ENCODE data around the gene CFAP47.

DNA sequence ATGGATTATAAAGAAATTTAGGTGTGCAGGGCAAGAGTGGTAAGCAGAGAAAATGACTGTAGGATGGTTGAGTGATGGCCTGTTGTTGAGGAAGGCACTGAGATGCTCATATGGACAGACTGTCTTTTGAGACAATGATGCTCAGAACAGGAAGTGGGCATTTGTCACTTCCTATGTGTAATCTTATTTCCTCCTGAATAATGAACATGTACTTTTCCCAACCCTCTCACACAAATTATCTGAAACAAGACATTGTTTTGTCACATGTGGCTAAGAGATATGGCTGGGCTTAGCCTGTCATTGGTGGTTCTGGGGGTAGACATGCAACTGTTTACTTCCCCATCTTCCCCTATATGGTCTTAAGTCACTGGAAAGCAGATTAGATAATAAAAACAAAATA lies 240.5 kb downstream of the CFAP47 start:
- TF ChIP-seq, protein P1, sequence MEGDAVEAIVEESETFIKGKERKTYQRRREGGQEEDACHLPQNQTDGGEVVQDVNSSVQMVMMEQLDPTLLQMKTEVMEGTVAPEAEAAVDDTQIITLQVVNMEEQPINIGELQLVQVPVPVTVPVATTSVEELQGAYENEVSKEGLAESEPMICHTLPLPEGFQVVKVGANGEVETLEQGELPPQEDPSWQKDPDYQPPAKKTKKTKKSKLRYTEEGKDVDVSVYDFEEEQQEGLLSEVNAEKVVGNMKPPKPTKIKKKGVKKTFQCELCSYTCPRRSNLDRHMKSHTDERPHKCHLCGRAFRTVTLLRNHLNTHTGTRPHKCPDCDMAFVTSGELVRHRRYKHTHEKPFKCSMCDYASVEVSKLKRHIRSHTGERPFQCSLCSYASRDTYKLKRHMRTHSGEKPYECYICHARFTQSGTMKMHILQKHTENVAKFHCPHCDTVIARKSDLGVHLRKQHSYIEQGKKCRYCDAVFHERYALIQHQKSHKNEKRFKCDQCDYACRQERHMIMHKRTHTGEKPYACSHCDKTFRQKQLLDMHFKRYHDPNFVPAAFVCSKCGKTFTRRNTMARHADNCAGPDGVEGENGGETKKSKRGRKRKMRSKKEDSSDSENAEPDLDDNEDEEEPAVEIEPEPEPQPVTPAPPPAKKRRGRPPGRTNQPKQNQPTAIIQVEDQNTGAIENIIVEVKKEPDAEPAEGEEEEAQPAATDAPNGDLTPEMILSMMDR (IDR thresholded peaks at IDR 0.05 in 8 of 11, conservative IDR thresholded peaks at IDR 0.05 in 3 of 11): no peak
- no peak for TF ChIP-seq POLR2A (IDR thresholded peaks at IDR 0.05)
- no peak for TF ChIP-seq POLR2AphosphoS5 (IDR thresholded peaks at IDR 0.05)

All from spleen (tissue), 7 donors.